HepG2 (cell line): Measurements from ENCODE around the gene B4GALT5. TPM values are rescaled to one million over a fixed set of nuclear protein-coding genes. Genes with fewer than 3 reads are reported as not detected.
A peak's percentile ranks its signal among the peaks of the same experiment; 100 is the strongest.

Experiments
- ARID2 ChIP-seq: sonication (generic); formaldehyde crosslinking; IDR thresholded peaks from 2 replicates; pipeline ENCODE4 v1.8.1; 2022; ENCODE audit warnings: mild to moderate bottlenecking, missing genetic modification reagents, borderline replicate concordance
- CCDC6 ChIP-seq: sonication (generic); formaldehyde crosslinking; IDR thresholded peaks from 2 replicates; pipeline ENCODE4 v1.8.1; 2022; ENCODE audit warnings: mild to moderate bottlenecking, missing genetic modification reagents, moderate library complexity
- EED ChIP-seq: sonication (generic); formaldehyde crosslinking; IDR thresholded peaks from 2 replicates; pipeline ENCODE4 v1.5.0; 2020; ENCODE audit warnings: mild to moderate bottlenecking, missing genetic modification reagents
- ELF4 ChIP-seq: sonication (generic); formaldehyde crosslinking; IDR thresholded peaks from 2 replicates; pipeline ENCODE4 v1.5.0; 2020; ENCODE audit warnings: missing genetic modification reagents, mild to moderate bottlenecking, moderate library complexity, borderline replicate concordance
- ESRRA ChIP-seq: sonication (generic); formaldehyde crosslinking; IDR thresholded peaks from 2 replicates; pipeline ENCODE4 v1.5.1; 2020; ENCODE audit warnings: mild to moderate bottlenecking, low read depth, missing genetic modification reagents
- FOXM1 ChIP-seq: sonication (generic); formaldehyde crosslinking; IDR thresholded peaks from 2 replicates; pipeline ENCODE4 v1.5.0; 2020; ENCODE audit warnings: missing genetic modification reagents
- FOXO1 ChIP-seq: sonication (generic); formaldehyde crosslinking; IDR thresholded peaks from 2 replicates; pipeline ENCODE4 v1.4.0; 2020; ENCODE audit warnings: missing genetic modification reagents
- GTF3A ChIP-seq: sonication (generic); formaldehyde crosslinking; conservative IDR thresholded peaks from 2 replicates; pipeline ENCODE4 v1.4.0; 2020; ENCODE audit warnings: mild to moderate bottlenecking, missing genetic modification reagents
- HNRNPLL ChIP-seq: fragments of 200-400 bp; formaldehyde crosslinking; IDR thresholded peaks from 2 replicates; pipeline ENCODE4 v1.6.1; 2017; ENCODE audit warnings: mild to moderate bottlenecking, low read depth, low read length; ENCODE audit not compliant: poor library complexity, severe bottlenecking
- HOXA3 ChIP-seq: sonication (generic); formaldehyde crosslinking; IDR thresholded peaks from 2 replicates; pipeline ENCODE4 v1.5.0; 2020; ENCODE audit warnings: missing genetic modification reagents
- PHF8 ChIP-seq: sonication (generic); formaldehyde crosslinking; IDR thresholded peaks from 2 replicates; pipeline ENCODE4 v1.5.0; 2020; ENCODE audit warnings: missing genetic modification reagents
- RFXAP ChIP-seq: sonication (generic); formaldehyde crosslinking; IDR thresholded peaks from 2 replicates; pipeline ENCODE4 v1.4.0; 2020; ENCODE audit warnings: missing genetic modification reagents, borderline replicate concordance
- TBP ChIP-seq: sonication (generic); formaldehyde crosslinking; IDR thresholded peaks from 2 replicates; pipeline ENCODE4 v1.5.0; 2020; ENCODE audit warnings: missing genetic modification reagents
- TCF7L2 ChIP-seq: IDR thresholded peaks from 2 replicates; pipeline ENCODE4 v1.6.1; 2011; ENCODE audit warnings: mild to moderate bottlenecking, low read depth, low read length, moderate library complexity
- ZBTB21 ChIP-seq: sonication (generic); formaldehyde crosslinking; IDR thresholded peaks from 2 replicates; pipeline ENCODE4 v1.4.0; 2020; ENCODE audit warnings: missing genetic modification reagents
- ZFP41 ChIP-seq: sonication (generic); formaldehyde crosslinking; IDR thresholded peaks from 2 replicates; pipeline ENCODE4 v1.4.0; 2020; ENCODE audit warnings: mild to moderate bottlenecking, missing genetic modification reagents, borderline replicate concordance
- ZNF180 ChIP-seq: sonication (generic); formaldehyde crosslinking; IDR thresholded peaks from 2 replicates; pipeline ENCODE4 v1.4.0; 2020; ENCODE audit warnings: low read depth, missing genetic modification reagents, borderline replicate concordance
- ZNF24 ChIP-seq: fragments of 450-650 bp; IDR thresholded peaks from 2 replicates; pipeline ENCODE4 v1.6.1; 2017; ENCODE audit warnings: antibody characterized with exemption, mild to moderate bottlenecking
- ZNF3 ChIP-seq: IDR thresholded peaks from 2 replicates; pipeline ENCODE4 v1.7.0; 2017; ENCODE audit warnings: inconsistent platforms
- ZNF331 ChIP-seq: sonication (generic); formaldehyde crosslinking; IDR thresholded peaks from 2 replicates; pipeline ENCODE4 v1.4.0; 2020; ENCODE audit warnings: missing genetic modification reagents
- ZNF367 ChIP-seq: sonication (generic); formaldehyde crosslinking; IDR thresholded peaks from 2 replicates; pipeline ENCODE4 v1.4.0; 2020; ENCODE audit warnings: missing genetic modification reagents, borderline replicate concordance
- ZNF563 ChIP-seq: sonication (generic); formaldehyde crosslinking; IDR thresholded peaks from 2 replicates; pipeline ENCODE4 v1.8.0; 2022; ENCODE audit warnings: mild to moderate bottlenecking, moderate library complexity, missing genetic modification reagents
- ZNF619 ChIP-seq: sonication (generic); formaldehyde crosslinking; IDR thresholded peaks from 2 replicates; pipeline ENCODE4 v1.4.0; 2020; ENCODE audit warnings: mild to moderate bottlenecking, missing genetic modification reagents
- polyA plus RNA-seq, 8 experiments: library from polyadenylated mRNA; depleted of rRNA in 3 of 8; stranded (reverse) in 7 of 8; unstranded in 1 of 8; fragments of >200 nt; fragmentation: Illumina TruSeq in 4 of 8; extraction: Trizol in 4 of 8; gene quantifications; 2 replicates each; pipeline versions ENCODE4 v1.2.1 to v1.2.3, GENCODE V29; 2011 to 2016; ENCODE audit warnings: low read depth in 4 of 8, missing spikeins in 1 of 8, mixed read lengths in 1 of 8; ENCODE audit not compliant: insufficient read depth in 1 of 8
- total RNA-seq, 5 experiments: library from RNA; depleted of rRNA; stranded (reverse); fragments of >200 nt; fragmentation: Illumina TruSeq; extraction: Trizol; gene quantifications; 2 replicates each; pipeline ENCODE4 v1.2.3, GENCODE V29; 2016; ENCODE audit warnings: low read depth in 1 of 5
- TF ChIP-seq, protein P1 (sequence below): sonication (generic); formaldehyde crosslinking; conservative IDR thresholded peaks from 2 replicates; pipeline ENCODE4 v1.4.0; 2020; ENCODE audit warnings: missing genetic modification reagents
- TF ChIP-seq, protein P2 (sequence below): sonication (generic); formaldehyde crosslinking; conservative IDR thresholded peaks from 2 replicates; pipeline ENCODE4 v1.4.0; 2020; ENCODE audit warnings: missing genetic modification reagents
- TF ChIP-seq, protein P3 (sequence below): sonication (generic); formaldehyde crosslinking; IDR thresholded peaks from 2 replicates; pipeline ENCODE4 v1.8.0; 2022; ENCODE audit warnings: missing genetic modification reagents, mild to moderate bottlenecking, moderate library complexity, borderline replicate concordance

The B4GALT5 gene
- total and polyA plus RNA-seq, 2 of the 13 experiments (the other 11 are each of a cell fraction or from before 2014, with no cell fraction given) = 27.3 to 30.9 TPM

- TF ChIP-seq ESRRA (peak; percentile 85), HNRNPLL (no peak), ZBTB21 (peak; percentile 27; the same call in 1 of the 2 replicates), HOXA3 (CRISPR knock-in tag) (peak; percentile 79; the same call in 1 of the 2 replicates), TCF7L2 (no peak), ZNF367 (CRISPR knock-in tag) (no peak), ZFP41 (CRISPR knock-in tag) (peak; percentile 90; the same call in 1 of the 2 replicates), FOXM1 (CRISPR knock-in tag) (no peak), ZNF331 (CRISPR knock-in tag) (peak; percentile 92), ZNF3 (no peak; the same call in 1 of the 2 replicates), EED (CRISPR knock-in tag) (peak; percentile 88; the same call in 1 of the 2 replicates), PHF8 (CRISPR knock-in tag) (peak; percentile 85), FOXO1 (CRISPR knock-in tag) (peak; percentile 42), ZNF563 (CRISPR knock-in tag) (peak; percentile 92), ZNF619 (CRISPR knock-in tag) (peak; percentile 87; the same call in 1 of the 2 replicates), ZNF24 (no peak), RFXAP (peak; percentile 81; the same call in 1 of the 2 replicates), ZNF180 (no peak), ARID2 (0 out of 2 replicates have a peak, but pooled peaks have one; percentile 3), GTF3A (CRISPR knock-in tag) (peak; percentile 92; the same call in 1 of the 2 replicates), TBP (no peak), ELF4 (CRISPR knock-in tag) (no peak; the same call in 1 of the 2 replicates), CCDC6 (CRISPR knock-in tag) (no peak)
- TF ChIP-seq, protein P1, sequence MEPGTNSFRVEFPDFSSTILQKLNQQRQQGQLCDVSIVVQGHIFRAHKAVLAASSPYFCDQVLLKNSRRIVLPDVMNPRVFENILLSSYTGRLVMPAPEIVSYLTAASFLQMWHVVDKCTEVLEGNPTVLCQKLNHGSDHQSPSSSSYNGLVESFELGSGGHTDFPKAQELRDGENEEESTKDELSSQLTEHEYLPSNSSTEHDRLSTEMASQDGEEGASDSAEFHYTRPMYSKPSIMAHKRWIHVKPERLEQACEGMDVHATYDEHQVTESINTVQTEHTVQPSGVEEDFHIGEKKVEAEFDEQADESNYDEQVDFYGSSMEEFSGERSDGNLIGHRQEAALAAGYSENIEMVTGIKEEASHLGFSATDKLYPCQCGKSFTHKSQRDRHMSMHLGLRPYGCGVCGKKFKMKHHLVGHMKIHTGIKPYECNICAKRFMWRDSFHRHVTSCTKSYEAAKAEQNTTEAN = peak; percentile 71
- TF ChIP-seq, protein P2, sequence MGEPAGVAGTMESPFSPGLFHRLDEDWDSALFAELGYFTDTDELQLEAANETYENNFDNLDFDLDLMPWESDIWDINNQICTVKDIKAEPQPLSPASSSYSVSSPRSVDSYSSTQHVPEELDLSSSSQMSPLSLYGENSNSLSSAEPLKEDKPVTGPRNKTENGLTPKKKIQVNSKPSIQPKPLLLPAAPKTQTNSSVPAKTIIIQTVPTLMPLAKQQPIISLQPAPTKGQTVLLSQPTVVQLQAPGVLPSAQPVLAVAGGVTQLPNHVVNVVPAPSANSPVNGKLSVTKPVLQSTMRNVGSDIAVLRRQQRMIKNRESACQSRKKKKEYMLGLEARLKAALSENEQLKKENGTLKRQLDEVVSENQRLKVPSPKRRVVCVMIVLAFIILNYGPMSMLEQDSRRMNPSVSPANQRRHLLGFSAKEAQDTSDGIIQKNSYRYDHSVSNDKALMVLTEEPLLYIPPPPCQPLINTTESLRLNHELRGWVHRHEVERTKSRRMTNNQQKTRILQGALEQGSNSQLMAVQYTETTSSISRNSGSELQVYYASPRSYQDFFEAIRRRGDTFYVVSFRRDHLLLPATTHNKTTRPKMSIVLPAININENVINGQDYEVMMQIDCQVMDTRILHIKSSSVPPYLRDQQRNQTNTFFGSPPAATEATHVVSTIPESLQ (CRISPR knock-in tag) = peak; percentile 31
- TF ChIP-seq, protein P3, sequence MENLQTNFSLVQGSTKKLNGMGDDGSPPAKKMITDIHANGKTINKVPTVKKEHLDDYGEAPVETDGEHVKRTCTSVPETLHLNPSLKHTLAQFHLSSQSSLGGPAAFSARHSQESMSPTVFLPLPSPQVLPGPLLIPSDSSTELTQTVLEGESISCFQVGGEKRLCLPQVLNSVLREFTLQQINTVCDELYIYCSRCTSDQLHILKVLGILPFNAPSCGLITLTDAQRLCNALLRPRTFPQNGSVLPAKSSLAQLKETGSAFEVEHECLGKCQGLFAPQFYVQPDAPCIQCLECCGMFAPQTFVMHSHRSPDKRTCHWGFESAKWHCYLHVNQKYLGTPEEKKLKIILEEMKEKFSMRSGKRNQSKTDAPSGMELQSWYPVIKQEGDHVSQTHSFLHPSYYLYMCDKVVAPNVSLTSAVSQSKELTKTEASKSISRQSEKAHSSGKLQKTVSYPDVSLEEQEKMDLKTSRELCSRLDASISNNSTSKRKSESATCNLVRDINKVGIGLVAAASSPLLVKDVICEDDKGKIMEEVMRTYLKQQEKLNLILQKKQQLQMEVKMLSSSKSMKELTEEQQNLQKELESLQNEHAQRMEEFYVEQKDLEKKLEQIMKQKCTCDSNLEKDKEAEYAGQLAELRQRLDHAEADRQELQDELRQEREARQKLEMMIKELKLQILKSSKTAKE (CRISPR knock-in tag) = peak; percentile 42; the same call in 1 of the 2 replicates
These were observed 129.8 kb downstream of the B4GALT5 start (continued) for GRCh38 chr20:49583669-49584417.
